HepG2 (cell line): ENCODE data around the gene ZFAND2B. TPM values are rescaled to one million over a fixed set of nuclear protein-coding genes. Genes with fewer than 3 reads are reported as not detected.

ENCODE experiments used
- ARNTL ChIP-seq: sonication (generic); formaldehyde crosslinking; IDR thresholded peaks from 2 replicates; pipeline ENCODE4 v1.4.0; 2020; ENCODE audit warnings: mild to moderate bottlenecking, missing genetic modification reagents
- HNRNPLL ChIP-seq: fragments of 200-400 bp; formaldehyde crosslinking; IDR thresholded peaks from 2 replicates; pipeline ENCODE4 v1.6.1; 2017; ENCODE audit warnings: mild to moderate bottlenecking, low read depth, low read length; ENCODE audit not compliant: poor library complexity, severe bottlenecking
- MTF2 ChIP-seq: sonication (generic); formaldehyde crosslinking; IDR thresholded peaks from 2 replicates; pipeline ENCODE4 v1.5.0; 2020; ENCODE audit warnings: missing genetic modification reagents, borderline replicate concordance
- PHB2 ChIP-seq: fragments of 450-650 bp; IDR thresholded peaks from 2 replicates; pipeline ENCODE4 v1.6.1; 2018; ENCODE audit not compliant: partially characterized antibody
- SMAD3 ChIP-seq: sonication (generic); formaldehyde crosslinking; IDR thresholded peaks from 2 replicates; pipeline ENCODE4 v1.4.0; 2020; ENCODE audit warnings: missing genetic modification reagents
- TGIF2 ChIP-seq: IDR thresholded peaks from 2 replicates; pipeline ENCODE4 v1.6.1; 2016; ENCODE audit warnings: control low read depth, missing compliant biosample characterization
- ZBTB3 ChIP-seq: sonication (generic); formaldehyde crosslinking; IDR thresholded peaks from 2 replicates; pipeline ENCODE4 v1.4.0; 2020; ENCODE audit warnings: low read depth, mild to moderate bottlenecking, moderate library complexity, missing genetic modification reagents, borderline replicate concordance
- ZBTB7A ChIP-seq: sonication (generic); formaldehyde crosslinking; IDR thresholded peaks from 2 replicates; pipeline ENCODE4 v1.8.0; 2022; ENCODE audit warnings: mild to moderate bottlenecking, missing genetic modification reagents
- ZNF121 ChIP-seq: sonication (generic); formaldehyde crosslinking; IDR thresholded peaks from 2 replicates; pipeline ENCODE4 v1.5.0; 2020; ENCODE audit warnings: mild to moderate bottlenecking, missing genetic modification reagents
- ZNF235 ChIP-seq: sonication (generic); formaldehyde crosslinking; IDR thresholded peaks from 2 replicates; pipeline ENCODE4 v1.8.1; 2023; ENCODE audit warnings: mild to moderate bottlenecking, missing genetic modification reagents, borderline replicate concordance
- ZNF30 ChIP-seq: sonication (generic); formaldehyde crosslinking; IDR thresholded peaks from 2 replicates; pipeline ENCODE4 v1.5.0; 2020; ENCODE audit warnings: mild to moderate bottlenecking, missing genetic modification reagents
- ZNF558 ChIP-seq: sonication (generic); formaldehyde crosslinking; IDR thresholded peaks from 2 replicates; pipeline ENCODE4 v1.9.0; 2022; ENCODE audit warnings: mild to moderate bottlenecking, missing genetic modification reagents, borderline replicate concordance
- ZNF790 ChIP-seq: sonication (generic); formaldehyde crosslinking; IDR thresholded peaks from 2 replicates; pipeline ENCODE4 v1.8.0; 2022; ENCODE audit warnings: missing genetic modification reagents, mild to moderate bottlenecking, borderline replicate concordance
- ZSCAN20 ChIP-seq: sonication (generic); formaldehyde crosslinking; IDR thresholded peaks from 2 replicates; pipeline ENCODE4 v1.4.0; 2020; ENCODE audit warnings: missing genetic modification reagents, mild to moderate bottlenecking, borderline replicate concordance
- polyA plus RNA-seq, 8 experiments: library from polyadenylated mRNA; depleted of rRNA in 3 of 8; stranded (reverse) in 7 of 8; unstranded in 1 of 8; fragments of >200 nt; fragmentation: Illumina TruSeq in 4 of 8; extraction: Trizol in 4 of 8; gene quantifications; 2 replicates each; pipeline versions ENCODE4 v1.2.1 to v1.2.3, GENCODE V29; 2011 to 2016; ENCODE audit warnings: low read depth in 4 of 8, missing spikeins in 1 of 8, mixed read lengths in 1 of 8; ENCODE audit not compliant: insufficient read depth in 1 of 8
- total RNA-seq, 5 experiments: library from RNA; depleted of rRNA; stranded (reverse); fragments of >200 nt; fragmentation: Illumina TruSeq; extraction: Trizol; gene quantifications; 2 replicates each; pipeline ENCODE4 v1.2.3, GENCODE V29; 2016; ENCODE audit warnings: low read depth in 1 of 5
- TF ChIP-seq, protein P1 (sequence below): sonication (generic); formaldehyde crosslinking; IDR thresholded peaks from 2 replicates; pipeline ENCODE4 v1.4.0; 2020; ENCODE audit warnings: mild to moderate bottlenecking, missing genetic modification reagents
- TF ChIP-seq, protein P2 (sequence below): sonication (generic); formaldehyde crosslinking; IDR thresholded peaks from 2 replicates; pipeline ENCODE4 v1.4.0; 2020; ENCODE audit warnings: missing genetic modification reagents

The ZFAND2B gene
- total and polyA plus RNA-seq, 2 of the 13 experiments (the other 11 are each of a cell fraction or from before 2014, with no cell fraction given), result 53.3 to 115 TPM

DNA sequence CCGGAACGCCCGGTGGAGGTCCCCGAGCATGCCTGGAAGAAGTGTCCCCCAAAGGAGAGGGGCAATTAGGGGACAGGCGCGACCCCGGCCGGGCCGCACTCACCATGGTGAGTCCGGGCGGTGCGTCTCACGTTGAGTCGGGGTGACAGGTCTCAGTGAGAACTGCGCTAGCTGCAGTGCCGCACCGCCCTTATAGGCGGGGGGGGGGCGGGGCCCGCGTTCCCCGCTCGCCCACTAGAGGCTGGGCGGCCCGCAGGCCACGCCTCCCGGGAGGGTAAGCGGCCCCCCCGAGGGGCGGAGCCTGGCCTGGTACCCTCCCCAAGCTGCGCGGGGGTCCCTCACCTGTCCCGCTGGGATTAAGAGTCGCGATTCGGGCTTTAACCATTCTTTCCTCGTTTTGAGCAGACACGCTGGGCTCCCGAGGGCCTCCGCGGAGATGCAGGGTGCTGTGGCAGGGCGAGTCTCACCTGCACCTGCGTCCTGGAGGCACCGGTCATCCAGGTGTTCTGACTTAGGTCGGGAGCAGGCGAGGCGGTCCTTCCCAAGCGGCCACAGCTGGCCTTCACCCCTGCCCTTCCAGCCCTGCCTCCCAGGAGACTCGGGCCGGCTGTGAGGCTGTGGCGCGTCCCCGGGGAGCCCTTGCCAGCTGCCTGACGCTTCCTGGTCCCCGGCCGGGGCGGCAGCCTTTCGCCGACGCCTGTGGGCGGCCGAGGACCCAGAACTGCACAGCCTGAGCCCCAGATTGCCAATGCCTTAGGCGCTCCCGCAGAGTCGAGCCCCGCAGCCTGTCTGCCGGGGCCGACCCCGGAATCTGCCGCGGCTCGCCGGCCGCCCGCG lies 47.4 kb downstream of the ZFAND2B start, which contains the start of gene TUBA4A (continued):
- TF ChIP-seq, protein P1, sequence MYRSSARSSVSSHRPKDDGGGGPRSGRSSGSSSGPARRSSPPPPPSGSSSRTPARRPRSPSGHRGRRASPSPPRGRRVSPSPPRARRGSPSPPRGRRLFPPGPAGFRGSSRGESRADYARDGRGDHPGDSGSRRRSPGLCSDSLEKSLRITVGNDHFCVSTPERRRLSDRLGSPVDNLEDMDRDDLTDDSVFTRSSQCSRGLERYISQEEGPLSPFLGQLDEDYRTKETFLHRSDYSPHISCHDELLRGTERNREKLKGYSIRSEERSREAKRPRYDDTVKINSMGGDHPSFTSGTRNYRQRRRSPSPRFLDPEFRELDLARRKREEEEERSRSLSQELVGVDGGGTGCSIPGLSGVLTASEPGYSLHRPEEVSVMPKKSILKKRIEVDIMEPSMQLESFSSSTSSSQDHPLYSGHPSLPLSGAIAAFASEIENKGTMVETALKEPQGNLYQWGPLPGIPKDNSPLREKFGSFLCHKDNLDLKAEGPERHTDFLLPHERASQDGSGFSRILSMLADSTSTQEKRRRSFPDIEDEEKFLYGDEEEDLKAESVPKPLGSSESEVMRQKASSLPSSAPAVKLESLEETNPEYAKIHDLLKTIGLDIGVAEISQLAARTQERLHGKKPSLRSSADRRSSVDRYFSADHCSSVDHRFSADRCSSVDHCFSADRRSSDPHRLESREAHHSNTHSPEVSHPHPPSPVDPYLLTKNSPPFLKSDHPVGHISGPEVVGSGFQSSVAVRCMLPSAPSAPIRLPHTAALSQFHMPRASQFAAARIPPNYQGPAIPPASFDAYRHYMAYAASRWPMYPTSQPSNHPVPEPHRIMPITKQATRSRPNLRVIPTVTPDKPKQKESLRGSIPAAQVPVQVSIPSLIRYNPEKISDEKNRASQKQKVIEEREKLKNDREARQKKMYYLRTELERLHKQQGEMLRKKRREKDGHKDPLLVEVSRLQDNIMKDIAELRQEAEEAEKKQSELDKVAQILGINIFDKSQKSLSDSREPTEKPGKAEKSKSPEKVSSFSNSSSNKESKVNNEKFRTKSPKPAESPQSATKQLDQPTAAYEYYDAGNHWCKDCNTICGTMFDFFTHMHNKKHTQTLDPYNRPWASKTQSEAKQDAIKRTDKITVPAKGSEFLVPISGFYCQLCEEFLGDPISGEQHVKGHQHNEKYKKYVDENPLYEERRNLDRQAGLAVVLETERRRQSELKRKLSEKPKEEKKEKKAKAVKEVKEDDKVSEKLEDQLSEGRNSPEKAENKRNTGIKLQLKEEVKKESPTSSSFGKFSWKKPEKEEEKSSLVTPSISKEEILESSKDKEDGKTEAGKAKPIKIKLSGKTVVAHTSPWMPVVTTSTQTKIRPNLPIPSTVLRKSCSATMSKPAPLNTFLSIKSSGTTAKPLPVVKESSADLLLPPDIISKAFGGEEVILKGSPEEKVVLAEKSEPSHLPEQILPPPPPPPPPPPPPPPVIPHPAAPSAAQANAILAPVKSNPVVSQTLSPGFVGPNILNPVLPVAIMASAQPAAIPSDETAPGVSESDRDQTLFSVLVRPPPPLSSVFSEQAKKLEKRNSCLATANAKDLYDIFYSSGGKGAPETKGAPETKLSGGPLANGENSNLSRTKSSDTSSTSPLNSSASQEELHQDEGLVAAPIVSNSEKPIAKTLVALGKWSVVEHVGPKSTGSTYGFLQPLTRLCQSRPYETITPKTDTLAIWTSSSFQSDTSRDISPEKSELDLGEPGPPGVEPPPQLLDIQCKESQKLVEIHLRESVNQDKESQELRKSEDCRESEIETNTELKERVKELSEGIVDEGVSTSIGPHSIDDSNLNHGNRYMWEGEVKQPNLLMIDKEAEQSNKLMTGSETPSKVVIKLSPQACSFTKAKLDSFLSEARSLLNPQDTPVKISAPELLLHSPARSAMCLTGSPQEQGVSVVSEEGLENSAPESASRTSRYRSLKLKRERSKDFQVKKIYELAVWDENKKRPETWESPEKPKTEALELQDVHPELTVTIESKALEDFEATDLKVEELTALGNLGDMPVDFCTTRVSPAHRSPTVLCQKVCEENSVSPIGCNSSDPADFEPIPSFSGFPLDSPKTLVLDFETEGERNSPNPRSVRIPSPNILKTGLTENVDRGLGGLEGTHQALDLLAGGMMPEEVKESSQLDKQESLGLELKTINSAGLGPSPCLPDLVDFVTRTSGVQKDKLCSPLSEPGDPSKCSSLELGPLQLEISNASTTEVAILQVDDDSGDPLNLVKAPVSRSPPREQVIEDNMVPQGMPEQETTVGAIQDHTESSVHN, result no peak
- TF ChIP-seq HNRNPLL (peak; percentile 72), ZNF790 (0 out of 2 replicates have a peak, but pooled peaks have one; percentile 52), ZBTB7A (CRISPR knock-in tag) (peak; percentile 62; the same call in 1 of the 2 replicates), MTF2 (CRISPR knock-in tag) (peak; percentile 70; the same call in 1 of the 2 replicates), ZNF558 (no peak), ZSCAN20 (CRISPR knock-in tag) (peak; percentile 92; the same call in 1 of the 2 replicates), ZNF121 (CRISPR knock-in tag) (peak; percentile 38; the same call in 1 of the 2 replicates), ZBTB3 (CRISPR knock-in tag) (0 out of 2 replicates have a peak, but pooled peaks have one; percentile 26), ARNTL (CRISPR knock-in tag) (no peak), TGIF2 (CRISPR knock-in tag) (0 out of 2 replicates have a peak, but pooled peaks have one; percentile 58), ZNF235 (CRISPR knock-in tag) (no peak), ZNF30 (CRISPR knock-in tag) (0 out of 2 replicates have a peak, but pooled peaks have one; percentile 55), PHB2 (no peak), SMAD3 (CRISPR knock-in tag) (peak; percentile 38; the same call in 1 of the 2 replicates)
- TF ChIP-seq, protein P2, sequence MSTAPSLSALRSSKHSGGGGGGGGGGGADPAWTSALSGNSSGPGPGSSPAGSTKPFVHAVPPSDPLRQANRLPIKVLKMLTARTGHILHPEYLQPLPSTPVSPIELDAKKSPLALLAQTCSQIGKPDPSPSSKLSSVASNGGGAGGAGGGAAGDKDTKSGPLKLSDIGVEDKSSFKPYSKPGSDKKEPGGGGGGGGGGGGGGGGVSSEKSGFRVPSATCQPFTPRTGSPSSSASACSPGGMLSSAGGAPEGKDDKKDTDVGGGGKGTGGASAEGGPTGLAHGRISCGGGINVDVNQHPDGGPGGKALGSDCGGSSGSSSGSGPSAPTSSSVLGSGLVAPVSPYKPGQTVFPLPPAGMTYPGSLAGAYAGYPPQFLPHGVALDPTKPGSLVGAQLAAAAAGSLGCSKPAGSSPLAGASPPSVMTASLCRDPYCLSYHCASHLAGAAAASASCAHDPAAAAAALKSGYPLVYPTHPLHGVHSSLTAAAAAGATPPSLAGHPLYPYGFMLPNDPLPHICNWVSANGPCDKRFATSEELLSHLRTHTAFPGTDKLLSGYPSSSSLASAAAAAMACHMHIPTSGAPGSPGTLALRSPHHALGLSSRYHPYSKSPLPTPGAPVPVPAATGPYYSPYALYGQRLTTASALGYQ (CRISPR knock-in tag), result peak; percentile 70; the same call in 1 of the 2 replicates
